ENCODE results near the gene KRT71. TPM values are rescaled to one million over a fixed set of nuclear protein-coding genes. Genes with fewer than 3 reads are reported as not detected.

The KRT71 gene
- total RNA-seq, 1 donor from 2014 or later: not detected

- no peak for TF ChIP-seq CTCF (IDR thresholded peaks at IDR 0.05)
- Mint-ChIP-seq H3K9me3 (ENCODE audit: low read depth) (peaks cover 20% of the 10 kb centered on the region), H3K36me3 (ENCODE audit: low read depth) (peaks cover 2% of the 10 kb centered on the region), H3K4me3 (ENCODE audit: unreplicated experiment) (no peak overlapping the region), H3K4me1 (ENCODE audit: low read depth) (peaks cover 41% of the 10 kb centered on the region), H3K27me3 (ENCODE audit: low read depth) (peaks cover 18% of the 10 kb centered on the region), H3K27ac (ENCODE audit: unreplicated experiment) (peak overlapping the region; percentile 70)
- no peak for DNase-seq (ENCODE audit: low spot score)
These were observed 53.0 kb downstream of the KRT71 start for GRCh38 chr12:52499806-52500560.

GRCh38 chr12:52498946-52499345 lies 54.0 kb downstream of the KRT71 start:
- DNase-seq (ENCODE audit: low spot score): no peak
- Mint-ChIP-seq H3K36me3 (ENCODE audit: low read depth) (peaks cover 2% of the 10 kb centered on the region), H3K9me3 (ENCODE audit: low read depth) (peaks cover 20% of the 10 kb centered on the region), H3K4me3 (ENCODE audit: unreplicated experiment) (no peak overlapping the region), H3K27ac (ENCODE audit: unreplicated experiment) (no peak overlapping the region), H3K4me1 (ENCODE audit: low read depth) (peaks cover 51% of the 10 kb centered on the region), H3K27me3 (ENCODE audit: low read depth) (peaks cover 20% of the 10 kb centered on the region)
- no peak for TF ChIP-seq CTCF (IDR thresholded peaks at IDR 0.05)

- Mint-ChIP-seq H3K27me3 (ENCODE audit: low read depth) (peaks cover 24% of the 10 kb centered on the region), H3K9me3 (ENCODE audit: low read depth) (peaks cover 17% of the 10 kb centered on the region), H3K36me3 (ENCODE audit: low read depth) (no peaks in the 10 kb centered on the region), H3K27ac (ENCODE audit: unreplicated experiment) (no peak overlapping the region), H3K4me3 (ENCODE audit: unreplicated experiment) (no peak overlapping the region), H3K4me1 (ENCODE audit: low read depth) (peaks cover 53% of the 10 kb centered on the region)
- DNase-seq (ENCODE audit: low spot score): no peak
- no peak for TF ChIP-seq CTCF (IDR thresholded peaks at IDR 0.05)
These were observed 55.0 kb downstream of the KRT71 start for GRCh38 chr12:52497975-52498374.

GRCh38 chr12:52496590-52497071 lies 56.3 kb downstream of the KRT71 start:
- Mint-ChIP-seq H3K27ac (ENCODE audit: unreplicated experiment) (peak overlapping the region; percentile 25), H3K36me3 (ENCODE audit: low read depth) (no peaks in the 10 kb centered on the region), H3K9me3 (ENCODE audit: low read depth) (peaks cover 10% of the 10 kb centered on the region), H3K4me3 (ENCODE audit: unreplicated experiment) (no peak overlapping the region), H3K27me3 (ENCODE audit: low read depth) (peaks cover 30% of the 10 kb centered on the region), H3K4me1 (ENCODE audit: low read depth) (peaks cover 52% of the 10 kb centered on the region)
- TF ChIP-seq CTCF (IDR thresholded peaks at IDR 0.05): no peak
- DNase-seq (ENCODE audit: low spot score): no peak

- Mint-ChIP-seq H3K4me1 (ENCODE audit: low read depth) (peaks cover 48% of the 10 kb centered on the region), H3K27me3 (ENCODE audit: low read depth) (peaks cover 36% of the 10 kb centered on the region), H3K27ac (ENCODE audit: unreplicated experiment) (peak overlapping the region; percentile 53), H3K9me3 (ENCODE audit: low read depth) (peaks cover 8% of the 10 kb centered on the region), H3K36me3 (ENCODE audit: low read depth) (no peaks in the 10 kb centered on the region), H3K4me3 (ENCODE audit: unreplicated experiment) (no peak overlapping the region)
- no peak for DNase-seq (ENCODE audit: low spot score)
- no peak for TF ChIP-seq CTCF (IDR thresholded peaks at IDR 0.05)
These were observed 56.9 kb downstream of the KRT71 start for GRCh38 chr12:52496054-52496453.

All from chondrocyte (in vitro differentiated cells).